OCI-LY3 (cell line): ENCODE results near the gene P3H2.

Experiments
- H2AFZ ChIP-seq: fragments of 200-600, 300-600 bp; shearing (Covaris generic); 2 replicates; pipeline ENCODE4 v1.6.0; 2014; ENCODE audit warnings: antibody characterized with exemption, low read depth, low read length
- H3K27ac ChIP-seq: fragments of 200-600, 300-600 bp; sonication (generic); 2 replicates; pipeline ENCODE4 v1.5.1; 2014; ENCODE audit warnings: mild to moderate bottlenecking, low read length, moderate library complexity, mixed read lengths
- H3K27me3 ChIP-seq: fragments of 200-600, 300-600 bp; sonication (generic); 2 replicates; pipeline ENCODE4 v1.6.1; 2014; ENCODE audit warnings: low read depth, low read length, mixed read lengths
- H3K36me3 ChIP-seq: fragments of 200-600, 300-600 bp; sonication (generic); replicated peaks from 2 replicates; pipeline ENCODE3; 2014; ENCODE audit warnings: low read depth, low read length, mixed read lengths
- H3K4me1 ChIP-seq: fragments of 300-600, 200-600 bp; sonication (generic); 2 replicates; pipeline ENCODE4 v1.6.1; 2014; ENCODE audit warnings: low read length, mixed read lengths
- H3K4me2 ChIP-seq: fragments of 200-600, 300-600 bp; sonication (generic); 2 replicates; pipeline ENCODE4 v1.6.1; 2014; ENCODE audit warnings: low read length, mixed read lengths
- H3K4me3 ChIP-seq: fragments of 300-600, 200-600 bp; sonication (generic); 2 replicates; pipeline ENCODE4 v1.5.1; 2014; ENCODE audit warnings: antibody characterized with exemption, mild to moderate bottlenecking, low read length, moderate library complexity
- H3K79me2 ChIP-seq: fragments of 300-600, 200-600 bp; shearing (Covaris generic); 2 replicates; pipeline ENCODE4 v1.6.1; 2014; ENCODE audit warnings: mild to moderate bottlenecking, low read length, mixed read lengths
- H3K9ac ChIP-seq: fragments of 300-600, 200-600 bp; shearing (Covaris generic); 2 replicates; pipeline ENCODE4 v1.6.0; 2014; ENCODE audit warnings: mild to moderate bottlenecking, low read length, moderate library complexity
- H3K9me3 ChIP-seq: fragments of 200-600, 300-600 bp; shearing (Covaris generic); 2 replicates; pipeline ENCODE4 v1.6.1; 2014; ENCODE audit warnings: low read length, mixed read lengths; ENCODE audit not compliant: insufficient read depth
- H4K20me1 ChIP-seq: fragments of 200-600, 300-600 bp; sonication (generic); 2 replicates; pipeline ENCODE4 v1.6.1; 2016; ENCODE audit warnings: low read length, mixed read lengths; ENCODE audit not compliant: insufficient read depth
- CTCF ChIP-seq: fragments of 200-600, 300-600 bp; sonication (generic); IDR thresholded peaks from 2 replicates; pipeline ENCODE4 v1.5.1; 2014; ENCODE audit warnings: antibody characterized with exemption, low read length, low read depth
- EZH2phosphoT487 ChIP-seq: fragments of 200-600 bp; shearing (Covaris generic); IDR thresholded peaks from 2 replicates; pipeline ENCODE4 v1.6.1; 2018; ENCODE audit warnings: antibody characterized with exemption, mixed run types, low read depth

P3H2 gene

GRCh38 chr3:190142041-190142440, 21.3 kb upstream of the P3H2 start:
- Histone ChIP-seq H3K4me1 (no peaks in the 10 kb centered on the region), H3K4me2 (no peak overlapping the region), H3K36me3 (no peaks in the 10 kb centered on the region), H3K79me2 (no peaks in the 10 kb centered on the region), H3K9me3 (no peaks in the 10 kb centered on the region), H3K9ac (no peak overlapping the region), H3K4me3 (no peak overlapping the region), H3K27ac (no peak overlapping the region), H3K27me3 (no peaks in the 10 kb centered on the region), H2AFZ (no peak overlapping the region), H4K20me1 (no peaks in the 10 kb centered on the region)
- no peak for TF ChIP-seq EZH2phosphoT487
- TF ChIP-seq CTCF: no peak

GRCh38 chr3:190139365-190139764, 18.7 kb upstream of the P3H2 start:
- H3K4me3 ChIP-seq: no peak overlapping the region
- no peaks in the 10 kb centered on the region for H3K36me3 ChIP-seq
- no peaks in the 10 kb centered on the region for H3K9me3 ChIP-seq
- no peak overlapping the region for H3K27ac ChIP-seq
- no peaks in the 10 kb centered on the region for H3K79me2 ChIP-seq
- no peaks in the 10 kb centered on the region for H3K27me3 ChIP-seq
- H3K9ac ChIP-seq: no peak overlapping the region
- no peak overlapping the region for H2AFZ ChIP-seq
- no peaks in the 10 kb centered on the region for H4K20me1 ChIP-seq
- no peaks in the 10 kb centered on the region for H3K4me1 ChIP-seq
- TF ChIP-seq CTCF (no peak), EZH2phosphoT487 (no peak)
- H3K4me2 ChIP-seq: 0 out of 2 replicates have a peak overlapping the region, but pooled peaks have one; percentile 29

- Histone ChIP-seq H3K4me3 (no peak overlapping the region), H4K20me1 (no peaks in the 10 kb centered on the region), H3K4me1 (no peaks in the 10 kb centered on the region), H2AFZ (no peak overlapping the region), H3K9ac (no peak overlapping the region), H3K27ac (no peak overlapping the region), H3K27me3 (no peaks in the 10 kb centered on the region), H3K36me3 (no peaks in the 10 kb centered on the region), H3K79me2 (no peaks in the 10 kb centered on the region), H3K4me2 (no peak overlapping the region), H3K9me3 (no peaks in the 10 kb centered on the region)
- TF ChIP-seq CTCF (no peak), EZH2phosphoT487 (no peak)
These were observed 11.7 kb upstream of the P3H2 start for GRCh38 chr3:190132371-190132770.

- no peaks in the 10 kb centered on the region for H3K79me2 ChIP-seq
- no peak overlapping the region for H3K27ac ChIP-seq
- TF ChIP-seq CTCF (no peak), EZH2phosphoT487 (no peak)
- no peak overlapping the region for H3K4me2 ChIP-seq
- H2AFZ ChIP-seq: no peak overlapping the region
- H3K9ac ChIP-seq: no peak overlapping the region
- H3K4me3 ChIP-seq: no peak overlapping the region
- no peaks in the 10 kb centered on the region for H3K4me1 ChIP-seq
- no peaks in the 10 kb centered on the region for H4K20me1 ChIP-seq
- H3K27me3 ChIP-seq: no peaks in the 10 kb centered on the region
- no peaks in the 10 kb centered on the region for H3K9me3 ChIP-seq
- no peaks in the 10 kb centered on the region for H3K36me3 ChIP-seq
These were observed 10.6 kb upstream of the P3H2 start for GRCh38 chr3:190131329-190131728.
